ENCODE data around the gene ABR.

The ABR gene

GRCh38 chr17:1033503-1033902, 146.3 kb downstream of the ABR start:
- Histone ChIP-seq H3K4me3 (ENCODE audit: low read depth, low read length) (no peak overlapping the region), H3K27me3 (replicated peaks) (no peaks in the 10 kb centered on the region), H3K36me3 (replicated peaks) (peaks cover 4% of the 10 kb centered on the region), H3K27ac (no peak overlapping the region)
- DNase-seq: no peak
- in situ Hi-C loops (cut with HindIII; ENCODE audit: low pct_ligation_motif_present, low sequenced_read_pairs): no loop called here
- TF ChIP-seq CTCF (IDR thresholded peaks at IDR 0.05; ENCODE audit: low read depth, low read length, missing control alignments): no peak

GRCh38 chr17:1032391-1032790, 147.4 kb downstream of the ABR start:
- Histone ChIP-seq H3K4me3 (ENCODE audit: low read depth, low read length) (no peak overlapping the region), H3K27ac (no peak overlapping the region), H3K27me3 (replicated peaks) (no peaks in the 10 kb centered on the region), H3K36me3 (replicated peaks) (peaks cover 4% of the 10 kb centered on the region)
- TF ChIP-seq CTCF (IDR thresholded peaks at IDR 0.05; ENCODE audit: low read depth, low read length, missing control alignments): no peak
- no peak for DNase-seq
- in situ Hi-C loops (cut with HindIII; ENCODE audit: low pct_ligation_motif_present, low sequenced_read_pairs): no loop called here

- no peak for DNase-seq
- TF ChIP-seq CTCF (IDR thresholded peaks at IDR 0.05; ENCODE audit: low read depth, low read length, missing control alignments): no peak
- in situ Hi-C loops (cut with HindIII; ENCODE audit: low pct_ligation_motif_present, low sequenced_read_pairs): no loop called here
- peak overlapping the region; percentile 3 for H3K4me3 ChIP-seq (ENCODE audit: low read depth, low read length)
- H3K36me3 ChIP-seq (replicated peaks): peaks cover 4% of the 10 kb centered on the region
- H3K27me3 ChIP-seq (replicated peaks): no peaks in the 10 kb centered on the region
- H3K27ac ChIP-seq: no peak overlapping the region
Measured at GRCh38 chr17:1031711-1032110, 148.1 kb downstream of the ABR start.

- in situ Hi-C loops (cut with HindIII; ENCODE audit: low pct_ligation_motif_present, low sequenced_read_pairs): no loop called here
- Histone ChIP-seq H3K4me3 (ENCODE audit: low read depth, low read length) (no peak overlapping the region), H3K27me3 (replicated peaks) (no peaks in the 10 kb centered on the region), H3K27ac (no peak overlapping the region), H3K36me3 (replicated peaks) (peaks cover 4% of the 10 kb centered on the region)
- no peak for DNase-seq
- no peak for TF ChIP-seq CTCF (IDR thresholded peaks at IDR 0.05; ENCODE audit: low read depth, low read length, missing control alignments)
Measured at GRCh38 chr17:1030684-1031532, 148.9 kb downstream of the ABR start.

- Histone ChIP-seq H3K36me3 (replicated peaks) (peaks cover 4% of the 10 kb centered on the region), H3K27ac (no peak overlapping the region), H3K27me3 (replicated peaks) (no peaks in the 10 kb centered on the region), H3K4me3 (ENCODE audit: low read depth, low read length) (no peak overlapping the region)
- TF ChIP-seq CTCF (IDR thresholded peaks at IDR 0.05; ENCODE audit: low read depth, low read length, missing control alignments): no peak
- no peak for DNase-seq
- in situ Hi-C loops (cut with HindIII; ENCODE audit: low pct_ligation_motif_present, low sequenced_read_pairs): no loop called here
Measured at GRCh38 chr17:1029922-1030644, 149.7 kb downstream of the ABR start.

All from brain microvascular endothelial cell (primary cell).